ENCODE measurements around the gene ZNF618. TPM values are rescaled to one million over a fixed set of nuclear protein-coding genes. Genes with fewer than 3 reads are reported as not detected.

The ZNF618 gene
- polyA plus RNA-seq, 1 of the 3 experiments (the other 2 are of a cell fraction): 6.2 TPM

DNA sequence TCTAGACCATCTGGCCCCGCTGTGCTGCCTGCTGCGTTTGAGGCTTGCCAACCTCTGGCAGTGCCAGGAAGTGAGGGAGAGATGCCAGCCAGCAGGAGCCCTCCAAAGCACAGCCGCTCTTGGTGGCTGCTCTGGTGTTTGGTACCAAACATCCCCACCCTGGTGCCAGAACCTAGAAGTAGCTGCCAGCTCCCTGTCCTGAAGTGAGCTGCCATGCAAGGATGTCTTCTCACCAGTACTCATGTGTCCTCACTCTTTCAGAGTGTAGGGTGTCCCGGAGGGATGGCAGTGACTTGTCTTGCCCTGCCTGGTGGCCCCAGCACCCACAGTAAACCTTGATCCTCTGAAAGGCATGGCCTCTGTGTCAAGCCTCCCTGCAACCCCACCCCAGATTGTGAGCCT lies 158.6 kb downstream of the ZNF618 start (continued):
- TF ChIP-seq NRF1 (IDR thresholded peaks at IDR 0.05; ENCODE audit: low read depth, low read length) (no peak), MEF2A (IDR thresholded peaks at IDR 0.05; ENCODE audit: borderline replicate concordance, low read depth) (no peak), YY1 (IDR thresholded peaks at IDR 0.05; ENCODE audit: low read depth) (no peak)

DNA sequence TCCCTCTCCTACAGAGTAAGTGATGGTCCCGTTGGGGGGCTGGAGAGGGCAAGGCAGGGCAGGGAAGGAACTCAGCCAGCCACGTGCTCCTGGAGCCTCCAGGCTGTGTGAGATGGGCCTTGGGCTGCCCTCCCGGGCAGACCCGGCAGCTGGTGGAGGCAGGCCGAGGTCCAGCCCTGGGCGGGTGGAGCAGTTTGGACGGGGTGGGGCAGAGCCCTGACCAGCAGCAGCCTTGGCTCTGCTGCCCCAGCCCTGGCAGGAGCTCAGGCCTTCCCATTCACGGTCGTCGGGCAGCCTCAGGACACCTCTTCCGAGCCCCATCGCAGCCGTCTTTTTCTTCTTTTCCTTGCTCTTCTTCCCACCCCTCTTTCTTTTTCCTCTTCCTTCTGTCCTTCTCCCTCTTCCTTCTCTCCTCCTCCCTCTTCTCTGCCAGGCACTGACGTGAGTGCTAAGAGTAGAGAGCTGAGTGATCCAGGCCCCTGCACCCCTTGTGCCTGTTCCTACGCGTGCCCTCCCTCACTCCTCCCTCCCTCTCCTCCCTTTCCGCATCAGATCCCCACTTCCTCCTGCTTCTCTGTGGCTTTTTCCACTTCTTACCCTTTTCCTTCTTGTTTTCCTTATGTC lies 159.2 kb downstream of the ZNF618 start:
- no peaks in the 10 kb centered on the region for H4K20me1 ChIP-seq (ENCODE audit: insufficient read depth)
- ChIA-PET CTCF (interaction anchor here (0.9 to 1.1 kb wide), 4 partner anchors 12 to 255 kb away, joined by 3 to 5 read pairs (median 3); no protein-coding TSS in a partner anchor), POLR2A (no interaction called here)
- no peak overlapping the region for H3K4me3 ChIP-seq (ENCODE audit: low read depth in 2 of 2, low read length in 1 of 2)
- no peak overlapping the region for H2AFZ ChIP-seq (ENCODE audit: low read depth)
- no peaks in the 10 kb centered on the region for H3F3A ChIP-seq (replicated peaks; ENCODE audit: insufficient read depth)
- TF ChIP-seq, protein P1, sequence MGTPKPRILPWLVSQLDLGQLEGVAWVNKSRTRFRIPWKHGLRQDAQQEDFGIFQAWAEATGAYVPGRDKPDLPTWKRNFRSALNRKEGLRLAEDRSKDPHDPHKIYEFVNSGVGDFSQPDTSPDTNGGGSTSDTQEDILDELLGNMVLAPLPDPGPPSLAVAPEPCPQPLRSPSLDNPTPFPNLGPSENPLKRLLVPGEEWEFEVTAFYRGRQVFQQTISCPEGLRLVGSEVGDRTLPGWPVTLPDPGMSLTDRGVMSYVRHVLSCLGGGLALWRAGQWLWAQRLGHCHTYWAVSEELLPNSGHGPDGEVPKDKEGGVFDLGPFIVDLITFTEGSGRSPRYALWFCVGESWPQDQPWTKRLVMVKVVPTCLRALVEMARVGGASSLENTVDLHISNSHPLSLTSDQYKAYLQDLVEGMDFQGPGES (IDR thresholded peaks at IDR 0.05; ENCODE audit: low read depth, low read length): no peak
- TF ChIP-seq MXI1 (IDR thresholded peaks at IDR 0.05; ENCODE audit: low read depth, low read length): no peak
- no peak for TF ChIP-seq RCOR1 (IDR thresholded peaks at IDR 0.05; ENCODE audit: low read length)
- TF ChIP-seq, protein P2, sequence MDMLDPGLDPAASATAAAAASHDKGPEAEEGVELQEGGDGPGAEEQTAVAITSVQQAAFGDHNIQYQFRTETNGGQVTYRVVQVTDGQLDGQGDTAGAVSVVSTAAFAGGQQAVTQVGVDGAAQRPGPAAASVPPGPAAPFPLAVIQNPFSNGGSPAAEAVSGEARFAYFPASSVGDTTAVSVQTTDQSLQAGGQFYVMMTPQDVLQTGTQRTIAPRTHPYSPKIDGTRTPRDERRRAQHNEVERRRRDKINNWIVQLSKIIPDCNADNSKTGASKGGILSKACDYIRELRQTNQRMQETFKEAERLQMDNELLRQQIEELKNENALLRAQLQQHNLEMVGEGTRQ (IDR thresholded peaks at IDR 0.05; ENCODE audit: borderline replicate concordance, low read depth, low read length): no peak
- TF ChIP-seq, protein P3, sequence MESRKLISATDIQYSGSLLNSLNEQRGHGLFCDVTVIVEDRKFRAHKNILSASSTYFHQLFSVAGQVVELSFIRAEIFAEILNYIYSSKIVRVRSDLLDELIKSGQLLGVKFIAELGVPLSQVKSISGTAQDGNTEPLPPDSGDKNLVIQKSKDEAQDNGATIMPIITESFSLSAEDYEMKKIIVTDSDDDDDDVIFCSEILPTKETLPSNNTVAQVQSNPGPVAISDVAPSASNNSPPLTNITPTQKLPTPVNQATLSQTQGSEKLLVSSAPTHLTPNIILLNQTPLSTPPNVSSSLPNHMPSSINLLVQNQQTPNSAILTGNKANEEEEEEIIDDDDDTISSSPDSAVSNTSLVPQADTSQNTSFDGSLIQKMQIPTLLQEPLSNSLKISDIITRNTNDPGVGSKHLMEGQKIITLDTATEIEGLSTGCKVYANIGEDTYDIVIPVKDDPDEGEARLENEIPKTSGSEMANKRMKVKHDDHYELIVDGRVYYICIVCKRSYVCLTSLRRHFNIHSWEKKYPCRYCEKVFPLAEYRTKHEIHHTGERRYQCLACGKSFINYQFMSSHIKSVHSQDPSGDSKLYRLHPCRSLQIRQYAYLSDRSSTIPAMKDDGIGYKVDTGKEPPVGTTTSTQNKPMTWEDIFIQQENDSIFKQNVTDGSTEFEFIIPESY (IDR thresholded peaks at IDR 0.05; ENCODE audit: borderline replicate concordance, low read depth): no peak
- no peak for TF ChIP-seq FOXM1 (IDR thresholded peaks at IDR 0.05; ENCODE audit: low read depth)
- TF ChIP-seq JUND (IDR thresholded peaks at IDR 0.05): no peak
- no peak for TF ChIP-seq GATA2 (CRISPR knock-in tag; IDR thresholded peaks at IDR 0.05)
- TF ChIP-seq EP300 (IDR thresholded peaks at IDR 0.05; ENCODE audit: borderline replicate concordance in 1 of 2, low read depth in 1 of 2, low read length in 1 of 2): no peak
- no peak for TF ChIP-seq FOXJ3 (CRISPR knock-in tag; IDR thresholded peaks at IDR 0.05)
- no peak for TF ChIP-seq CHD2 (IDR thresholded peaks at IDR 0.05; ENCODE audit: low read length, partially characterized antibody)
- no peaks in the 10 kb centered on the region for H3K9me3 ChIP-seq
- no peaks in the 10 kb centered on the region for H3K9me2 ChIP-seq
- DNase-seq: no peak
- no peak overlapping the region for H3K4me2 ChIP-seq
- H3K27me3 ChIP-seq (ENCODE audit: insufficient read depth): no peaks in the 10 kb centered on the region
- H3K4me1 ChIP-seq (ENCODE audit: control insufficient read depth in 1 of 2, insufficient read depth in 2 of 2, low read depth in 1 of 2, low read length in 1 of 2): no peaks in the 10 kb centered on the region; a peak in 1 of 4 replicates
- no peak overlapping the region for H3K9ac ChIP-seq
- peaks cover 25 to 64% of the 10 kb centered on the region in 2 experiments for H3K36me3 ChIP-seq (replicated peaks in 1 of 2; ENCODE audit: control insufficient read depth in 1 of 2, insufficient read depth in 2 of 2, low read length in 1 of 2)
- 95% methylated on average over 12 of the region's 17 CpGs for WGBS (ENCODE audit: low lambda C conversion rate)
- no peaks in the 10 kb centered on the region for H3K79me2 ChIP-seq (ENCODE audit: insufficient read depth)
- H3K27ac ChIP-seq (ENCODE audit: low read depth in 2 of 2, low read length in 1 of 2): no peak overlapping the region; a peak in 1 of 4 replicates
